DND-41 (cell line): ENCODE measurements around the gene RECK.

Experiments used
- CTCF ChIP-seq: IDR thresholded peaks from 2 replicates; pipeline ENCODE4 v1.5.1; 2012; ENCODE audit warnings: borderline replicate concordance, low read length, moderate library complexity, mild to moderate bottlenecking; ENCODE audit not compliant: poor library complexity, severe bottlenecking; ENCODE audit errors: extremely low read depth
- EZH2 ChIP-seq: IDR thresholded peaks from 3 replicates; pipeline ENCODE4 v1.6.1; 2012; ENCODE audit warnings: borderline replicate concordance, low read depth, mild to moderate bottlenecking, moderate library complexity, low read length, inconsistent platforms; ENCODE audit not compliant: severe bottlenecking

- no peak for TF ChIP-seq EZH2
- TF ChIP-seq CTCF, result no peak
Observed at GRCh38 chr9:36143245-36143641, 106.5 kb downstream of the RECK start.
